HL-60 (cell line): ENCODE data around the gene KSR2.

Experiments used
- CTCF ChIP-seq: IDR thresholded peaks from one replicate; pipeline ENCODE4 v1.5.1; 2011; ENCODE audit warnings: low read length, control low read depth, inconsistent platforms; ENCODE audit not compliant: insufficient read depth
- GABPA ChIP-seq: IDR thresholded peaks from 2 replicates; pipeline ENCODE4 v1.6.1; 2012; ENCODE audit warnings: low read depth
- REST ChIP-seq: IDR thresholded peaks from 2 replicates; pipeline ENCODE4 v1.6.1; 2012; ENCODE audit warnings: low read depth; ENCODE audit not compliant: insufficient replicate concordance

- TF ChIP-seq GABPA: no peak
- no peak for TF ChIP-seq CTCF
- no peak for TF ChIP-seq REST
Measured at GRCh38 chr12:117430246-117430645, 538.5 kb downstream of the KSR2 start.
